GM12878 (cell line): ENCODE data around the gene GGA2. TPM values are rescaled to one million over a fixed set of nuclear protein-coding genes. Genes with fewer than 3 reads are reported as not detected.

Experiments
- DPF2 ChIP-seq: fragments of 450-650 bp; IDR thresholded peaks from 2 replicates; pipeline ENCODE4 v1.6.1; 2017; ENCODE audit warnings: mild to moderate bottlenecking
- EP300 ChIP-seq, 2 experiments: fragments of 150-350 bp in 1 of 2; IDR thresholded peaks; 2 replicates each; pipeline ENCODE4 v1.6.1; 2011 to 2012; ENCODE audit warnings: low read depth in 2 of 2, low read length in 2 of 2, borderline replicate concordance in 1 of 2, improper control_type of control experiment in 1 of 2, inconsistent platforms in 1 of 2; ENCODE audit not compliant: control insufficient read depth in 1 of 2
- IKZF2 ChIP-seq, 2 experiments: fragments of 450-650 bp; IDR thresholded peaks; 2 replicates each; pipeline ENCODE4 v1.6.1; 2017; ENCODE audit warnings: mild to moderate bottlenecking in 2 of 2, moderate library complexity in 2 of 2
- MTA2 ChIP-seq: fragments of 450-650 bp; IDR thresholded peaks from 2 replicates; pipeline ENCODE4 v1.6.1; 2016; ENCODE audit warnings: low read depth, mild to moderate bottlenecking, moderate library complexity
- NFXL1 ChIP-seq: fragments of 450-650 bp; IDR thresholded peaks from 2 replicates; pipeline ENCODE4 v1.6.1; 2017; ENCODE audit warnings: antibody characterized with exemption, mild to moderate bottlenecking, borderline replicate concordance
- NR2F1 ChIP-seq: fragments of 450-650 bp; conservative IDR thresholded peaks from 2 replicates; pipeline ENCODE4 v1.6.1; 2017; ENCODE audit warnings: mild to moderate bottlenecking
- NRF1 ChIP-seq: conservative IDR thresholded peaks from 2 replicates; pipeline ENCODE4 v1.6.1; 2011; ENCODE audit warnings: mild to moderate bottlenecking, low read depth, low read length, improper control_type of control experiment
- SREBF2 ChIP-seq: IDR thresholded peaks from 2 replicates; pipeline ENCODE4 v1.6.1; 2012; ENCODE audit warnings: mild to moderate bottlenecking, low read length
- TARDBP ChIP-seq: IDR thresholded peaks from 2 replicates; pipeline ENCODE4 v1.6.1; 2016; ENCODE audit warnings: borderline replicate concordance
- ZNF217 ChIP-seq: fragments of 450-650 bp; IDR thresholded peaks from 2 replicates; pipeline ENCODE4 v1.6.1; 2017; ENCODE audit warnings: antibody characterized with exemption, mild to moderate bottlenecking
- polyA plus RNA-seq, 11 experiments: library from polyadenylated mRNA; depleted of rRNA in 4 of 11; unstranded in 6 of 11; stranded (reverse) in 5 of 11; fragments of >200 nt; fragmentation: Nextera tagmentation in 4 of 11; fragmentation: Illumina TruSeq in 1 of 11; extraction: Ambion mirVana in 4 of 11; extraction: Trizol in 1 of 11; gene quantifications; 1 replicate in 1 of 11; 2 replicates in 10 of 11; pipeline versions ENCODE4 v1.2.1 to v1.2.3, GENCODE V29; 2011 to 2016; ENCODE audit warnings: inconsistent platforms in 2 of 11, missing spikeins in 2 of 11, low read depth in 1 of 11
- total RNA-seq, 4 experiments: library from RNA; depleted of rRNA in 3 of 4; stranded (reverse); fragments of >200 nt in 3 of 4; fragmentation: Illumina TruSeq in 1 of 4; extraction: Trizol in 1 of 4; gene quantifications; 2 replicates each; pipeline versions ENCODE4 v1.2.1 to v1.2.3, GENCODE V29; 2013 to 2021
- TF ChIP-seq, protein P1 (sequence below): fragments of 450-650 bp; IDR thresholded peaks from 2 replicates; pipeline ENCODE4 v1.6.1; 2016; ENCODE audit warnings: mild to moderate bottlenecking
- TF ChIP-seq, protein P2 (sequence below): IDR thresholded peaks from 2 replicates; pipeline ENCODE4 v1.6.1; 2012; ENCODE audit warnings: low read depth, low read length, improper control_type of control experiment
- TF ChIP-seq, protein P3 (sequence below): IDR thresholded peaks from 2 replicates; pipeline ENCODE4 v1.6.1; 2011; ENCODE audit warnings: mild to moderate bottlenecking, low read depth, low read length, moderate library complexity; ENCODE audit not compliant: insufficient replicate concordance
- TF ChIP-seq, protein P4 (sequence below): fragments of 450-650 bp; IDR thresholded peaks from 2 replicates; pipeline ENCODE4 v1.6.1; 2016; ENCODE audit warnings: mild to moderate bottlenecking, moderate library complexity, borderline replicate concordance
- TF ChIP-seq, protein P5 (sequence below): fragments of 150-350 bp; IDR thresholded peaks from 2 replicates; pipeline ENCODE4 v1.6.1; 2016; ENCODE audit warnings: low read depth, low read length

Gene GGA2
- total and polyA plus RNA-seq, 10 of the 15 experiments (the other 5 are each of a cell fraction or from before 2014, with no cell fraction given), result 14.1 to 153 (median 86.6) TPM

DNA sequence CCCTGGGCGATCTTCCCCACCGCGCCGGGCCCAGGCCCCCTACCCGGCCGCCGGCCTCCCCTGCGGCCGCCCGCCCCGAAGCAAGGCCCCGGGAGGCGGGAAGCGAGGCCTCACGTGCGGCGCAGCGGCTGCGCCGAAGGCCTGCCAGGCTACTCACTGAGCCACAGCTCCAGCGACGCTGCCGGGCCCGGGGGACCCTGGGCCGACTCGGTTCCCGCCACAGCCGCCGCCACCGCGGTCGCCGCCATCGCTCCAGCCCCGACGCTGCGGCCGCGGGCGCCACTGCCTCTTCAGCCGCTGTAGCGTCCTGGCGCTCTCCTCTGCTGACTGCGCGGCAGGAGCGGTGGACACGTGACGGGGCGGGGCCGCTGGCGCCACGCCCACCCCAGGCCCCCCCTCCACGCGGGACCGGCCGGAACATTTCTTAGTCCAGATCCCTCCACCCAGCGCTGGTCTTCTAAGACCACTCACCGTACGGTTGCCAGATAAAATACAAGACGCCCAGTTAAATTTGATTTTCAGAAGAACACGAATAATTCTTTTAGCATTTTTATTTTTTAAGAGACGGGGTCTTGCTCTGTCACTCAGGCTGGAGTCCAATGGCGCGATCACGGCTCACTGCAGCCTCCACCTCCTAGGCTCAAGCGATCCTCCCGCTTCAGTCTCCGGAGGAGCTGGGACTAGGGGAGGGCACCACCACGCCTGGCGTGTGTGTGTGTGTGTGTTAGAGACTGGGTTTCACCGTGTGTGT lies at the start of gene GGA2 (continued):
- peak; percentile 90 for TF ChIP-seq DPF2
- TF ChIP-seq, protein P1, sequence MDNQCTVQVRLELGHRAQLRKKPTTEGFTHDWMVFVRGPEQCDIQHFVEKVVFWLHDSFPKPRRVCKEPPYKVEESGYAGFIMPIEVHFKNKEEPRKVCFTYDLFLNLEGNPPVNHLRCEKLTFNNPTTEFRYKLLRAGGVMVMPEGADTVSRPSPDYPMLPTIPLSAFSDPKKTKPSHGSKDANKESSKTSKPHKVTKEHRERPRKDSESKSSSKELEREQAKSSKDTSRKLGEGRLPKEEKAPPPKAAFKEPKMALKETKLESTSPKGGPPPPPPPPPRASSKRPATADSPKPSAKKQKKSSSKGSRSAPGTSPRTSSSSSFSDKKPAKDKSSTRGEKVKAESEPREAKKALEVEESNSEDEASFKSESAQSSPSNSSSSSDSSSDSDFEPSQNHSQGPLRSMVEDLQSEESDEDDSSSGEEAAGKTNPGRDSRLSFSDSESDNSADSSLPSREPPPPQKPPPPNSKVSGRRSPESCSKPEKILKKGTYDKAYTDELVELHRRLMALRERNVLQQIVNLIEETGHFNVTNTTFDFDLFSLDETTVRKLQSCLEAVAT, result no peak
- TF ChIP-seq IKZF2 (IDR thresholded peaks at IDR 0.05), result no peak
- peak; percentile 65 for TF ChIP-seq NR2F1
- TF ChIP-seq, protein P2, sequence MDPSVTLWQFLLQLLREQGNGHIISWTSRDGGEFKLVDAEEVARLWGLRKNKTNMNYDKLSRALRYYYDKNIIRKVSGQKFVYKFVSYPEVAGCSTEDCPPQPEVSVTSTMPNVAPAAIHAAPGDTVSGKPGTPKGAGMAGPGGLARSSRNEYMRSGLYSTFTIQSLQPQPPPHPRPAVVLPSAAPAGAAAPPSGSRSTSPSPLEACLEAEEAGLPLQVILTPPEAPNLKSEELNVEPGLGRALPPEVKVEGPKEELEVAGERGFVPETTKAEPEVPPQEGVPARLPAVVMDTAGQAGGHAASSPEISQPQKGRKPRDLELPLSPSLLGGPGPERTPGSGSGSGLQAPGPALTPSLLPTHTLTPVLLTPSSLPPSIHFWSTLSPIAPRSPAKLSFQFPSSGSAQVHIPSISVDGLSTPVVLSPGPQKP, result no peak
- TF ChIP-seq, protein P3, sequence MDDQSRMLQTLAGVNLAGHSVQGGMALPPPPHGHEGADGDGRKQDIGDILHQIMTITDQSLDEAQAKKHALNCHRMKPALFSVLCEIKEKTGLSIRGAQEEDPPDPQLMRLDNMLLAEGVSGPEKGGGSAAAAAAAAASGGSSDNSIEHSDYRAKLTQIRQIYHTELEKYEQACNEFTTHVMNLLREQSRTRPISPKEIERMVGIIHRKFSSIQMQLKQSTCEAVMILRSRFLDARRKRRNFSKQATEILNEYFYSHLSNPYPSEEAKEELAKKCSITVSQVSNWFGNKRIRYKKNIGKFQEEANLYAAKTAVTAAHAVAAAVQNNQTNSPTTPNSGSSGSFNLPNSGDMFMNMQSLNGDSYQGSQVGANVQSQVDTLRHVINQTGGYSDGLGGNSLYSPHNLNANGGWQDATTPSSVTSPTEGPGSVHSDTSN, result peak; percentile 63
- no peak for TF ChIP-seq NRF1
- no peak for TF ChIP-seq EP300 (IDR thresholded peaks at IDR 0.05; ENCODE audit: borderline replicate concordance in 1 of 2, control insufficient read depth in 1 of 2, low read depth in 2 of 2, low read length in 2 of 2)
- TF ChIP-seq MTA2, result no peak
- TF ChIP-seq TARDBP, result 0 out of 2 replicates have a peak, but pooled peaks have one; percentile 18
- TF ChIP-seq SREBF2, result no peak
- no peak for TF ChIP-seq NFXL1
- TF ChIP-seq, protein P4, sequence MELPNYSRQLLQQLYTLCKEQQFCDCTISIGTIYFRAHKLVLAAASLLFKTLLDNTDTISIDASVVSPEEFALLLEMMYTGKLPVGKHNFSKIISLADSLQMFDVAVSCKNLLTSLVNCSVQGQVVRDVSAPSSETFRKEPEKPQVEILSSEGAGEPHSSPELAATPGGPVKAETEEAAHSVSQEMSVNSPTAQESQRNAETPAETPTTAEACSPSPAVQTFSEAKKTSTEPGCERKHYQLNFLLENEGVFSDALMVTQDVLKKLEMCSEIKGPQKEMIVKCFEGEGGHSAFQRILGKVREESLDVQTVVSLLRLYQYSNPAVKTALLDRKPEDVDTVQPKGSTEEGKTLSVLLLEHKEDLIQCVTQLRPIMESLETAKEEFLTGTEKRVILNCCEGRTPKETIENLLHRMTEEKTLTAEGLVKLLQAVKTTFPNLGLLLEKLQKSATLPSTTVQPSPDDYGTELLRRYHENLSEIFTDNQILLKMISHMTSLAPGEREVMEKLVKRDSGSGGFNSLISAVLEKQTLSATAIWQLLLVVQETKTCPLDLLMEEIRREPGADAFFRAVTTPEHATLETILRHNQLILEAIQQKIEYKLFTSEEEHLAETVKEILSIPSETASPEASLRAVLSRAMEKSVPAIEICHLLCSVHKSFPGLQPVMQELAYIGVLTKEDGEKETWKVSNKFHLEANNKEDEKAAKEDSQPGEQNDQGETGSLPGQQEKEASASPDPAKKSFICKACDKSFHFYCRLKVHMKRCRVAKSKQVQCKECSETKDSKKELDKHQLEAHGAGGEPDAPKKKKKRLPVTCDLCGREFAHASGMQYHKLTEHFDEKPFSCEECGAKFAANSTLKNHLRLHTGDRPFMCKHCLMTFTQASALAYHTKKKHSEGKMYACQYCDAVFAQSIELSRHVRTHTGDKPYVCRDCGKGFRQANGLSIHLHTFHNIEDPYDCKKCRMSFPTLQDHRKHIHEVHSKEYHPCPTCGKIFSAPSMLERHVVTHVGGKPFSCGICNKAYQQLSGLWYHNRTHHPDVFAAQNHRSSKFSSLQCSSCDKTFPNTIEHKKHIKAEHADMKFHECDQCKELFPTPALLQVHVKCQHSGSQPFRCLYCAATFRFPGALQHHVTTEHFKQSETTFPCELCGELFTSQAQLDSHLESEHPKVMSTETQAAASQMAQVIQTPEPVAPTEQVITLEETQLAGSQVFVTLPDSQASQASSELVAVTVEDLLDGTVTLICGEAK, result no peak
- TF ChIP-seq ZNF217, result 0 out of 2 replicates have a peak, but pooled peaks have one; percentile 23
- TF ChIP-seq, protein P5, sequence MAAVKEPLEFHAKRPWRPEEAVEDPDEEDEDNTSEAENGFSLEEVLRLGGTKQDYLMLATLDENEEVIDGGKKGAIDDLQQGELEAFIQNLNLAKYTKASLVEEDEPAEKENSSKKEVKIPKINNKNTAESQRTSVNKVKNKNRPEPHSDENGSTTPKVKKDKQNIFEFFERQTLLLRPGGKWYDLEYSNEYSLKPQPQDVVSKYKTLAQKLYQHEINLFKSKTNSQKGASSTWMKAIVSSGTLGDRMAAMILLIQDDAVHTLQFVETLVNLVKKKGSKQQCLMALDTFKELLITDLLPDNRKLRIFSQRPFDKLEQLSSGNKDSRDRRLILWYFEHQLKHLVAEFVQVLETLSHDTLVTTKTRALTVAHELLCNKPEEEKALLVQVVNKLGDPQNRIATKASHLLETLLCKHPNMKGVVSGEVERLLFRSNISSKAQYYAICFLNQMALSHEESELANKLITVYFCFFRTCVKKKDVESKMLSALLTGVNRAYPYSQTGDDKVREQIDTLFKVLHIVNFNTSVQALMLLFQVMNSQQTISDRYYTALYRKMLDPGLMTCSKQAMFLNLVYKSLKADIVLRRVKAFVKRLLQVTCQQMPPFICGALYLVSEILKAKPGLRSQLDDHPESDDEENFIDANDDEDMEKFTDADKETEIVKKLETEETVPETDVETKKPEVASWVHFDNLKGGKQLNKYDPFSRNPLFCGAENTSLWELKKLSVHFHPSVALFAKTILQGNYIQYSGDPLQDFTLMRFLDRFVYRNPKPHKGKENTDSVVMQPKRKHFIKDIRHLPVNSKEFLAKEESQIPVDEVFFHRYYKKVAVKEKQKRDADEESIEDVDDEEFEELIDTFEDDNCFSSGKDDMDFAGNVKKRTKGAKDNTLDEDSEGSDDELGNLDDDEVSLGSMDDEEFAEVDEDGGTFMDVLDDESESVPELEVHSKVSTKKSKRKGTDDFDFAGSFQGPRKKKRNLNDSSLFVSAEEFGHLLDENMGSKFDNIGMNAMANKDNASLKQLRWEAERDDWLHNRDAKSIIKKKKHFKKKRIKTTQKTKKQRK, result no peak
